Measurements from ENCODE around the gene GDF2.

GDF2 gene

DNA sequence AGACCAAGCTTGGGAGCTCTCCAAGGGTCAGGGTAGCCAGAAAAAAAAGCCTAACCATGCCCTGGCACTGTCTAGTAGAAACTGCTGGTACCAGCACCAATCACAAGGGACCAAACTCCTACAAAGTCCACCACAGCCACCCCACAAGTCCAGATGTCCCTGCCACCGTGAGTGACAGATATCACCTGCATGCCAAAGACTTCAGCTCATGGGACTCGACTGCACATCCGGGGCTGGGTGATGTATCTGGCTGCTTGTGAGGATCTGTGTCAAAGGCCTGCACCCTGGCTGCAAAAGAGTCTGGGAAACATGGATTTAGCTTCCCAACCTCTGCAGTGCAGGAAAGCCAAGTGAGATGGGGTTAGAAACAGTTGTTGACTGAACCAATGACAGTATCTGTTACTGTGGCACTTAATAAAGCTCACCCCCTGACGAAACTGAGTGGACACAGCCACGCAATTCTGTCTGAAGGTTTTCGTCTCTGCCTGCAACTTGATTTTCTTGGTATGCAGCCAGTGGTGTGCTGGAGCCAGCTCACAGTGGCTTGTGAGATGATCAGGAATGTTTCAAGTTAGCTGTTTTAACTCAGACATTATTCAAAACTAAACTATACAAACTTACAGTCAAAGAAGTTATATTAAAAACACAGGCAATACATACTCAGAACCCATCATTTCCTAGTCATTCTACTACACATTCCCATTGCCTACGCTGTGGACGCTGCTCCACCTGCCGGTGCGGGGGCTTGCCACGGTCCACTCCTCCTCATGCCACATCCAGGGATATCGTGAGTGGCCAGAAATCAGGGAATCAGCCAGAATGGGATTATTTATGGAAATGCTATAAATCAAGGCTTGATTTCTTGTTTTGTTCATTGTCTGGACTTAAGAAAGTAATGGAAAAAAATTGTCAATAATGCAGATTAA is 52.6 kb downstream of the GDF2 start:
- H3K4me3 Mint-ChIP-seq: no peak overlapping the region
- H3K36me3 Mint-ChIP-seq (ENCODE audit: low read depth): no peaks in the 10 kb centered on the region
- no peak for DNase-seq (ENCODE audit: low spot score)
- H3K27me3 Mint-ChIP-seq (ENCODE audit: low read depth): peaks cover 41% of the 10 kb centered on the region
- H3K27ac Mint-ChIP-seq: no peak overlapping the region
- H3K9me3 Mint-ChIP-seq: no peaks in the 10 kb centered on the region
- H3K4me1 Mint-ChIP-seq (ENCODE audit: low read depth): peaks cover 24% of the 10 kb centered on the region

DNA sequence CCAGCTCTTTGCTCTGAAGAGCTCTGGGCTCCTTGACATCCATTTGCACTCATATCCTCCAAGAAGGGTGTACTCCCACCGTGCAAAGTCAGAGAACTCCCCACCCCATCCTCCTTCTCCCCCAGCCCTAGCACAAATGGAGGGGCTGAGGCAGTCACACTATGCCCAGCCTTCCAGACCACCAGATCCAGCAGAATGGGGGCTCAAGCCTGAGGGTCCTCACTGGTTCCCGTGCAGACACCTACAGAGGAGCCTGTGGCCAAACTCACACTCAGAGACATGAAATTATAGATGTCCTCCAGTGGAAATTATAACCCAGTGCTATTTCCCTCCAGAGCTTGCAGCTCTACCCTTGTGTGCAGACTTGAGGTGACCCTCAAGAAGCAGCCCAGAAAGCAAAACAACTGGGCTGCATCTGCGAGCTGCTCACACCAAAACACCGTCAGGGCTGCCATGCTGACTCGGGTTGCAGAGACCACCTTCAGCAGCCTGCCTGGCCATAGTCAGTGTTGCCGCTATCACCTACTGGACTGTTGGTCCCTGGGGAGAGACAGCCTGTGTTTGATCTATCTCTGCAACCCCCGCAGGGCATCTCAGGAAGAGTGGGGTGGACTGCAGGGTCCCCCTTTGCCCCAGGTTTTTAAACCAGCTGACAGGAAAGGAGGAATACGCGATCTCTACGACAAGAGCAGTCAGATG is 54.4 kb downstream of the GDF2 start:
- H3K9me3 Mint-ChIP-seq: no peaks in the 10 kb centered on the region
- H3K4me3 Mint-ChIP-seq: no peak overlapping the region
- DNase-seq (ENCODE audit: low spot score): no peak
- H3K27me3 Mint-ChIP-seq (ENCODE audit: low read depth): peaks cover 55% of the 10 kb centered on the region
- no peak overlapping the region for H3K27ac Mint-ChIP-seq
- H3K36me3 Mint-ChIP-seq (ENCODE audit: low read depth): no peaks in the 10 kb centered on the region
- peaks cover 31% of the 10 kb centered on the region for H3K4me1 Mint-ChIP-seq (ENCODE audit: low read depth)

All from T-helper 2 cell treated with Interferon-gamma antibody and Interleukin-4, amounts not matched to agents 5 μg/mL and 100 μg/mL, for 36 hours (primary cell).